Activated naive CD4-positive, alpha-beta T cell treated with anti-CD3 and anti-CD28 coated beads for 36 hours (primary cell): Measurements from ENCODE around the gene SCFD1. TPM values are rescaled to one million over a fixed set of nuclear protein-coding genes. Genes with fewer than 3 reads are reported as not detected.
"Not testable (repeated sequence)": the region's sequence is repeated elsewhere in the genome, so short reads cannot be mapped to it uniquely, and the experiment has no call there.

Source experiments
- CTCF ChIA-PET: fragments of 350-600 bp; sonication (Branson Sonifier 250); formaldehyde crosslinking; loops from one replicate; lab custom pipeline; 2021; ENCODE audit warnings: antibody characterized with exemption; lab: Charles Lee
- DNase-seq: peaks from one replicate; pipeline ENCODE4 v3.0.0-alpha.2; 2020
- H3K27ac Mint-ChIP-seq: one replicate; pipeline ENCODE4 v1.8.0; 2021; ENCODE audit warnings: mild to moderate bottlenecking, mixed read lengths
- H3K27me3 Mint-ChIP-seq: one replicate; pipeline ENCODE4 v1.8.0; 2021; ENCODE audit warnings: low read depth, mixed read lengths
- H3K36me3 Mint-ChIP-seq: one replicate; pipeline ENCODE4 v1.8.0; 2021; ENCODE audit warnings: low read depth, mixed read lengths
- H3K4me1 Mint-ChIP-seq: one replicate; pipeline ENCODE4 v1.8.0; 2021; ENCODE audit warnings: low read depth, mixed read lengths
- H3K4me3 Mint-ChIP-seq: one replicate; pipeline ENCODE4 v1.8.0; 2021; ENCODE audit warnings: mild to moderate bottlenecking, moderate library complexity, mixed read lengths
- H3K9me3 Mint-ChIP-seq: one replicate; pipeline ENCODE4 v1.8.0; 2021; ENCODE audit warnings: mixed read lengths
- intact Hi-C: fragments of 100-400 bp; cut with micrococcal nuclease; formaldehyde crosslinking; loops from one replicate; pipeline ENCODE4 v1.15.1; 2023
- total RNA-seq, 2 experiments: library from RNA; stranded (reverse); gene quantifications; one replicate each; pipeline ENCODE4 v1.2.3, GENCODE V29; 2021

The SCFD1 gene
- total RNA-seq, 2 experiments from 2014 or later: 46.1 to 55.2 TPM

- CTCF ChIA-PET: interaction anchor here (0.6 kb wide), 1 partner anchor 9 kb away, joined by 3 read pairs; no protein-coding TSS in a partner anchor
- Mint-ChIP-seq H3K9me3 (no peaks in the 10 kb centered on the region), H3K4me3 (peak overlapping the region; percentile 96), H3K4me1 (peaks cover 33% of the 10 kb centered on the region), H3K27me3 (no peaks in the 10 kb centered on the region), H3K36me3 (peaks cover 4% of the 10 kb centered on the region), H3K27ac (peak overlapping the region; percentile 94)
- intact Hi-C loops: loop anchor here (5.0 to 10.0 kb wide), 2 partner anchors 941 to 1453 kb away; partner anchors contain the start of genes ARHGAP5 and NUBPL
- no peak for DNase-seq
Observed at GRCh38 chr14:30621354-30621939, 672 bp upstream of the SCFD1 start.

GRCh38 chr14:30623412-30624131 is 1.5 kb downstream of the SCFD1 start:
- Mint-ChIP-seq H3K27ac (no peak overlapping the region), H3K36me3 (peaks cover 10% of the 10 kb centered on the region), H3K27me3 (no peaks in the 10 kb centered on the region), H3K4me1 (peaks cover 44% of the 10 kb centered on the region), H3K4me3 (peak overlapping the region; percentile 96), H3K9me3 (no peaks in the 10 kb centered on the region)
- DNase-seq: no peak
- intact Hi-C loops: loop anchor here (5.0 to 10.0 kb wide), 2 partner anchors 939 to 1451 kb away; partner anchors contain the start of genes ARHGAP5 and NUBPL
- CTCF ChIA-PET: interaction anchor here (1.3 kb wide), 1 partner anchor 65 kb away, joined by 3 read pairs; the partner anchor contains the start of gene G2E3

GRCh38 chr14:30624132-30624423 is 2.0 kb downstream of the SCFD1 start:
- CTCF ChIA-PET: no interaction called here
- DNase-seq: no peak
- Mint-ChIP-seq H3K4me3 (peak overlapping the region; percentile 29), H3K9me3 (no peaks in the 10 kb centered on the region), H3K36me3 (peaks cover 10% of the 10 kb centered on the region), H3K27ac (no peak overlapping the region), H3K27me3 (no peaks in the 10 kb centered on the region), H3K4me1 (peaks cover 44% of the 10 kb centered on the region)
- intact Hi-C loops: loop anchor here (5.0 to 10.0 kb wide), 2 partner anchors 938 to 1451 kb away; partner anchors contain the start of genes ARHGAP5 and NUBPL

GRCh38 chr14:30625533-30625932 is 3.4 kb downstream of the SCFD1 start:
- H3K4me1 Mint-ChIP-seq: peaks cover 35% of the 10 kb centered on the region
- H3K4me3 Mint-ChIP-seq: no peak overlapping the region
- no peak overlapping the region for H3K27ac Mint-ChIP-seq
- CTCF ChIA-PET: no interaction called here
- no peak for DNase-seq
- intact Hi-C loops: loop anchor here (10.0 kb wide), 1 partner anchor 1449 kb away; the partner anchor contains the start of gene ARHGAP5
- H3K9me3 Mint-ChIP-seq: no peaks in the 10 kb centered on the region
- H3K27me3 Mint-ChIP-seq: no peaks in the 10 kb centered on the region
- peaks cover 10% of the 10 kb centered on the region for H3K36me3 Mint-ChIP-seq

GRCh38 chr14:30629432-30629831 is 7.3 kb downstream of the SCFD1 start:
- H3K9me3 Mint-ChIP-seq, H3K27ac Mint-ChIP-seq, CTCF ChIA-PET, DNase-seq, H3K4me3 Mint-ChIP-seq, H3K27me3 Mint-ChIP-seq: not testable (repeated sequence)
- intact Hi-C loops: loop anchor here (10.0 kb wide), 1 partner anchor 1445 kb away; the partner anchor contains the start of gene ARHGAP5
- peaks cover 14% of the 10 kb centered on the region for H3K36me3 Mint-ChIP-seq
- peaks cover 23% of the 10 kb centered on the region for H3K4me1 Mint-ChIP-seq

GRCh38 chr14:30630248-30630647 is 8.1 kb downstream of the SCFD1 start:
- Mint-ChIP-seq H3K4me3 (no peak overlapping the region), H3K9me3 (no peaks in the 10 kb centered on the region), H3K27ac (no peak overlapping the region), H3K27me3 (no peaks in the 10 kb centered on the region), H3K36me3 (peaks cover 10% of the 10 kb centered on the region), H3K4me1 (peaks cover 17% of the 10 kb centered on the region)
- intact Hi-C loops: no loop called here
- no peak for DNase-seq
- CTCF ChIA-PET: interaction anchor here (0.7 kb wide), 1 partner anchor 8 kb away, joined by 3 read pairs; the partner anchor contains the start of gene SCFD1

- Mint-ChIP-seq H3K4me1 (peaks cover 12% of the 10 kb centered on the region), H3K27me3 (no peaks in the 10 kb centered on the region), H3K27ac (no peak overlapping the region), H3K9me3 (no peaks in the 10 kb centered on the region), H3K36me3 (peaks cover 18% of the 10 kb centered on the region), H3K4me3 (no peak overlapping the region)
- CTCF ChIA-PET: no interaction called here
- intact Hi-C loops: no loop called here
- no peak for DNase-seq
Observed at GRCh38 chr14:30632730-30633129, 10.6 kb downstream of the SCFD1 start.

- intact Hi-C loops: no loop called here
- CTCF ChIA-PET: no interaction called here
- Mint-ChIP-seq H3K27me3 (no peaks in the 10 kb centered on the region), H3K27ac (no peak overlapping the region), H3K4me3 (no peak overlapping the region), H3K4me1 (peaks cover 2% of the 10 kb centered on the region), H3K9me3 (no peaks in the 10 kb centered on the region), H3K36me3 (peaks cover 25% of the 10 kb centered on the region)
- DNase-seq: no peak
Observed at GRCh38 chr14:30638926-30639325, 16.8 kb downstream of the SCFD1 start.

GRCh38 chr14:30641207-30641606 is 19.1 kb downstream of the SCFD1 start:
- CTCF ChIA-PET: no interaction called here
- intact Hi-C loops: no loop called here
- H3K4me1 Mint-ChIP-seq: no peaks in the 10 kb centered on the region
- peaks cover 43% of the 10 kb centered on the region for H3K36me3 Mint-ChIP-seq
- no peaks in the 10 kb centered on the region for H3K27me3 Mint-ChIP-seq
- no peak for DNase-seq
- peaks cover 8% of the 10 kb centered on the region for H3K9me3 Mint-ChIP-seq
- no peak overlapping the region for H3K27ac Mint-ChIP-seq
- no peak overlapping the region for H3K4me3 Mint-ChIP-seq

- H3K27me3 Mint-ChIP-seq, intact Hi-C loops, H3K4me3 Mint-ChIP-seq, H3K9me3 Mint-ChIP-seq, H3K27ac Mint-ChIP-seq, H3K4me1 Mint-ChIP-seq, DNase-seq, CTCF ChIA-PET: not testable (repeated sequence)
- H3K36me3 Mint-ChIP-seq: peaks cover 39% of the 10 kb centered on the region
Observed at GRCh38 chr14:30644462-30644861, 22.3 kb downstream of the SCFD1 start.

GRCh38 chr14:30645600-30645999 is 23.5 kb downstream of the SCFD1 start:
- intact Hi-C loops: no loop called here
- peaks cover 39% of the 10 kb centered on the region for H3K36me3 Mint-ChIP-seq
- H3K4me1 Mint-ChIP-seq: peaks cover 6% of the 10 kb centered on the region
- no peak for DNase-seq
- H3K27ac Mint-ChIP-seq: no peak overlapping the region
- no peak overlapping the region for H3K4me3 Mint-ChIP-seq
- H3K27me3 Mint-ChIP-seq: no peaks in the 10 kb centered on the region
- peaks cover 8% of the 10 kb centered on the region for H3K9me3 Mint-ChIP-seq
- CTCF ChIA-PET: interaction anchor here (0.7 kb wide), 1 partner anchor 49 kb away, joined by 5 read pairs; no protein-coding TSS in a partner anchor

GRCh38 chr14:30648471-30648870 is 26.4 kb downstream of the SCFD1 start:
- H3K36me3 Mint-ChIP-seq: peaks cover 36% of the 10 kb centered on the region

More at GRCh38 chr14:30648471-30648870, 26.4 kb downstream of the SCFD1 start:
- Mint-ChIP-seq H3K27me3 (no peaks in the 10 kb centered on the region), H3K4me1 (peaks cover 6% of the 10 kb centered on the region), H3K9me3 (peaks cover 8% of the 10 kb centered on the region), H3K4me3 (no peak overlapping the region), H3K27ac (no peak overlapping the region)
- DNase-seq: no peak
- intact Hi-C loops: no loop called here
- CTCF ChIA-PET: no interaction called here
